Activated B cell treated with CpG ODN at 0.5 μM for 24 hours (primary cell): ENCODE measurements around the gene POPDC2. TPM values are rescaled to one million over a fixed set of nuclear protein-coding genes. Genes with fewer than 3 reads are reported as not detected.

ENCODE experiments used
- ATAC-seq: fragments of 200-7000 bp; cut with Tn5 transposase; one replicate; pipeline ENCODE4 v1.10.0; 2021; ENCODE audit warnings: low read depth, mild to moderate bottlenecking, moderate library complexity
- CTCF ChIA-PET: fragments of 350-600 bp; sonication (Branson Sonifier 250); formaldehyde crosslinking; loops from one replicate; lab custom pipeline; 2021; ENCODE audit warnings: antibody characterized with exemption; lab: Charles Lee
- POLR2A ChIA-PET: fragments of 350-600 bp; sonication (Branson Sonifier 250); formaldehyde crosslinking; loops from one replicate; lab custom pipeline; 2021; ENCODE audit warnings: antibody characterized with exemption; lab: Charles Lee
- DNase-seq: peaks from one replicate; pipeline ENCODE4 v3.0.0; 2022
- H3K27ac Mint-ChIP-seq: one replicate; pipeline ENCODE4 v1.8.0; 2020; ENCODE audit warnings: mixed read lengths
- H3K27me3 Mint-ChIP-seq: one replicate; pipeline ENCODE4 v1.8.0; 2021; ENCODE audit warnings: mixed read lengths
- H3K36me3 Mint-ChIP-seq: one replicate; pipeline ENCODE4 v1.8.0; 2021; ENCODE audit warnings: low read depth, mixed read lengths
- H3K4me1 Mint-ChIP-seq: one replicate; pipeline ENCODE4 v1.8.0; 2021; ENCODE audit warnings: mixed read lengths
- H3K4me3 Mint-ChIP-seq: one replicate; pipeline ENCODE4 v1.8.0; 2020; ENCODE audit warnings: mild to moderate bottlenecking, mixed read lengths
- H3K9me3 Mint-ChIP-seq: one replicate; pipeline ENCODE4 v1.8.0; 2020; ENCODE audit warnings: mixed read lengths
- CTCF ChIP-seq: fragments of 200-600 bp; IDR thresholded peaks from one replicate; pipeline ENCODE4 v1.8.0; 2022; ENCODE audit warnings: antibody characterized with exemption, mild to moderate bottlenecking
- intact Hi-C: fragments of 100-400 bp; cut with micrococcal nuclease; formaldehyde crosslinking; loops from one replicate; pipeline ENCODE4 v1.15.1; 2024
- total RNA-seq: library from RNA; stranded (reverse); gene quantifications from 2 replicates; pipeline ENCODE4 v1.2.3, GENCODE V29; 2022

POPDC2 gene
- total RNA-seq, 1 donor from 2014 or later, result 6.7 TPM

GRCh38 chr3:119700269-119700919 lies 40.0 kb upstream of the POPDC2 start:
- CTCF ChIA-PET, result no interaction called here
- Mint-ChIP-seq H3K27ac (peak overlapping the region; percentile 97), H3K9me3 (peaks cover 5% of the 10 kb centered on the region), H3K4me3 (peak overlapping the region; percentile 50), H3K36me3 (no peaks in the 10 kb centered on the region), H3K4me1 (peaks cover 62% of the 10 kb centered on the region), H3K27me3 (no peaks in the 10 kb centered on the region)
- TF ChIP-seq CTCF, result no peak
- ATAC-seq, result peak; percentile 26
- intact Hi-C loops, result loop anchor here (1.0 to 5.0 kb wide), 8 partner anchors 23 to 1042 kb away; partner anchors contain the start of genes COX17, GTF2E1, LRRC58 and RABL3
- no peak for DNase-seq
- POLR2A ChIA-PET, result interaction anchor here (0.9 to 1.9 kb wide), 6 partner anchors 23 to 406 kb away, joined by 3 to 9 read pairs (median 4); partner anchors contain the start of genes ADPRH, ARHGAP31, COX17 and TMEM39A

GRCh38 chr3:119697394-119697793 lies 37.0 kb upstream of the POPDC2 start:
- H3K9me3 Mint-ChIP-seq, result peaks cover 5% of the 10 kb centered on the region
- intact Hi-C loops, result loop anchor here (1.0 kb wide), 1 partner anchor 16 kb away; no protein-coding TSS in a partner anchor
- no peaks in the 10 kb centered on the region for H3K27me3 Mint-ChIP-seq
- no peak overlapping the region for H3K4me3 Mint-ChIP-seq
- ATAC-seq, result peak; percentile 49
- TF ChIP-seq CTCF, result no peak
- no peak for DNase-seq
- no peaks in the 10 kb centered on the region for H3K36me3 Mint-ChIP-seq
- H3K4me1 Mint-ChIP-seq, result peaks cover 47% of the 10 kb centered on the region
- H3K27ac Mint-ChIP-seq, result peak overlapping the region; percentile 97
- CTCF ChIA-PET, result no interaction called here
- POLR2A ChIA-PET, result interaction anchor here (0.5 to 1.6 kb wide), 7 partner anchors 21 to 952 kb away, joined by 3 to 9 read pairs (median 4); partner anchors contain the start of genes ARHGAP31, B4GALT4, COX17 and POGLUT1

GRCh38 chr3:119695480-119695879 lies 35.1 kb upstream of the POPDC2 start:
- no peak overlapping the region for H3K4me3 Mint-ChIP-seq
- intact Hi-C loops, result no loop called here
- H3K27ac Mint-ChIP-seq, result no peak overlapping the region
- H3K9me3 Mint-ChIP-seq, result peaks cover under 1% of the 10 kb centered on the region
- DNase-seq (no peak), ATAC-seq (no peak)
- no peaks in the 10 kb centered on the region for H3K36me3 Mint-ChIP-seq
- no peaks in the 10 kb centered on the region for H3K27me3 Mint-ChIP-seq
- CTCF ChIA-PET, result interaction anchor here (0.6 to 1.4 kb wide), 2 partner anchors 8 to 16 kb away, joined by 3 to 4 read pairs; no protein-coding TSS in a partner anchor
- peaks cover 28% of the 10 kb centered on the region for H3K4me1 Mint-ChIP-seq
- POLR2A ChIA-PET, result interaction anchor here (1.1 kb wide), 1 partner anchor 19 kb away, joined by 4 read pairs; the partner anchor contains the start of gene COX17
- TF ChIP-seq CTCF, result no peak

GRCh38 chr3:119690043-119690656 lies 29.8 kb upstream of the POPDC2 start:
- intact Hi-C loops, result no loop called here
- no peak for ATAC-seq
- CTCF ChIA-PET, result interaction anchor here (0.7 to 1.5 kb wide), 8 partner anchors 17 to 457 kb away, joined by 3 to 4 read pairs (median 3); partner anchors contain the start of genes B4GALT4 and CD80

More at GRCh38 chr3:119690043-119690656, 29.8 kb upstream of the POPDC2 start:
- no peaks in the 10 kb centered on the region for H3K9me3 Mint-ChIP-seq
- no peak for TF ChIP-seq CTCF
- no peaks in the 10 kb centered on the region for H3K27me3 Mint-ChIP-seq
- H3K4me3 Mint-ChIP-seq, result no peak overlapping the region
- no peak overlapping the region for H3K27ac Mint-ChIP-seq
- DNase-seq, result no peak
- POLR2A ChIA-PET, result interaction anchor here (0.8 kb wide), 1 partner anchor 192 kb away, joined by 9 read pairs; the partner anchor contains the start of gene TIMMDC1
- H3K36me3 Mint-ChIP-seq, result no peaks in the 10 kb centered on the region
- no peaks in the 10 kb centered on the region for H3K4me1 Mint-ChIP-seq
